ENCODE results near the gene TWF2.

The TWF2 gene

GRCh38 chr3:52198643-52199608, 40.0 kb downstream of the TWF2 start:
- DNase-seq: no peak

- DNase-seq: peak; percentile 86
Measured at GRCh38 chr3:52197842-52198625, 40.9 kb downstream of the TWF2 start, which contains the start of gene ALAS1. ALAS1 (plus strand) TSS chr3:52198160; CDS start chr3:52199242, 1,082 bp downstream.

GRCh38 chr3:52197499-52197841, 41.5 kb downstream of the TWF2 start:
- no peak for DNase-seq

- DNase-seq: no peak
Measured at GRCh38 chr3:52196977-52197376, 42.0 kb downstream of the TWF2 start.

- no peak for DNase-seq
Measured at GRCh38 chr3:52195823-52196331, 43.1 kb downstream of the TWF2 start.

- DNase-seq: no peak
Measured at GRCh38 chr3:52195291-52195597, 43.7 kb downstream of the TWF2 start.

GRCh38 chr3:52194485-52195290, 44.3 kb downstream of the TWF2 start:
- DNase-seq: no peak

GRCh38 chr3:52193065-52193464, 45.9 kb downstream of the TWF2 start:
- DNase-seq: no peak

- DNase-seq: no peak
Measured at GRCh38 chr3:52191663-52192062, 47.3 kb downstream of the TWF2 start.

GRCh38 chr3:52190294-52191074, 48.5 kb downstream of the TWF2 start:
- DNase-seq: no peak

- DNase-seq: no peak
Measured at GRCh38 chr3:52188556-52188955, 50.4 kb downstream of the TWF2 start.

- no peak for DNase-seq
Measured at GRCh38 chr3:52186729-52187128, 52.2 kb downstream of the TWF2 start.

- no peak for DNase-seq
Measured at GRCh38 chr3:52185837-52186236, 53.1 kb downstream of the TWF2 start.

- DNase-seq: no peak
Measured at GRCh38 chr3:52185311-52185710, 53.6 kb downstream of the TWF2 start.

- no peak for DNase-seq
Measured at GRCh38 chr3:52184690-52185089, 54.3 kb downstream of the TWF2 start.

- DNase-seq: no peak
Measured at GRCh38 chr3:52183786-52184445, 55.0 kb downstream of the TWF2 start.

GRCh38 chr3:52182691-52183090, 56.3 kb downstream of the TWF2 start:
- no peak for DNase-seq

GRCh38 chr3:52182196-52182595, 56.8 kb downstream of the TWF2 start:
- DNase-seq: no peak

GRCh38 chr3:52181543-52181942, 57.4 kb downstream of the TWF2 start:
- no peak for DNase-seq

Measured in fibroblast of skin of back (primary cell).